Measurements from ENCODE around the gene SLC9A1. TPM values are rescaled to one million over a fixed set of nuclear protein-coding genes. Genes with fewer than 3 reads are reported as not detected.

SLC9A1 gene
- total and polyA plus RNA-seq, 10 donors: 6.0 to 40.4 (median 27.6) TPM

- H3K27ac ChIP-seq: peak overlapping the region in 7 of 8 donors; percentile 59 to 80 (median 72)
- WGBS, 5 donors: 89 to 95% (median 91%) methylated on average over 30 to 33 of the region's 33 CpGs
- peaks cover 0 to 67% (median 29%) of the 10 kb centered on the region in 6 donors for H3K36me3 ChIP-seq
Observed at GRCh38 chr1:27100335-27101053, 54.4 kb downstream of the SLC9A1 start.

GRCh38 chr1:27099587-27100334 is 55.2 kb downstream of the SLC9A1 start:
- no peaks in the 10 kb centered on the region for H3K9me3 ChIP-seq
- H3K4me3 ChIP-seq: no peak overlapping the region
- DNase-seq: peak; percentile 77
- peaks cover 0 to 59% (median 26%) of the 10 kb centered on the region in 6 donors for H3K36me3 ChIP-seq
- H3K4me1 ChIP-seq: peaks cover 17 to 53% (median 36%) of the 10 kb centered on the region in 6 donors
- no peak for TF ChIP-seq POLR2A (IDR thresholded peaks at IDR 0.05)
- peak in 2 of 3 donors; percentile 16 to 44 for TF ChIP-seq POLR2AphosphoS5 (IDR thresholded peaks at IDR 0.05)
- no peak for TF ChIP-seq CTCF (IDR thresholded peaks at IDR 0.05 in 8 of 11, conservative IDR thresholded peaks at IDR 0.05 in 3 of 11)
- WGBS, 5 donors: 33 to 52% (median 45%) methylated on average over 12 to 15 of the region's 15 CpGs
- intact Hi-C loops (cut with DNase I; ENCODE audit: low total_unique reads): loop anchor here (10.0 kb wide), 2 partner anchors 55 to 95 kb away; partner anchors contain the start of gene SLC9A1
- no peaks in the 10 kb centered on the region for H3K27me3 ChIP-seq (replicated peaks in 1 of 7)
- H3K27ac ChIP-seq: peak overlapping the region; percentile 27 to 80 (median 71)

More at GRCh38 chr1:27100335-27101053, 54.4 kb downstream of the SLC9A1 start:
- no peaks in the 10 kb centered on the region for H3K27me3 ChIP-seq (replicated peaks in 1 of 7)
- intact Hi-C loops (cut with DNase I; ENCODE audit: low total_unique reads): loop anchor here (10.0 kb wide), 2 partner anchors 54 to 94 kb away; partner anchors contain the start of gene SLC9A1
- no peak for DNase-seq
- TF ChIP-seq CTCF (IDR thresholded peaks at IDR 0.05 in 8 of 11, conservative IDR thresholded peaks at IDR 0.05 in 3 of 11): no peak
- TF ChIP-seq POLR2A (IDR thresholded peaks at IDR 0.05): no peak
- no peak for TF ChIP-seq POLR2AphosphoS5 (IDR thresholded peaks at IDR 0.05)
- no peak overlapping the region for H3K4me3 ChIP-seq
- H3K9me3 ChIP-seq: no peaks in the 10 kb centered on the region
- H3K4me1 ChIP-seq: peaks cover 17 to 53% (median 36%) of the 10 kb centered on the region in 6 donors

- no peak for TF ChIP-seq POLR2A (IDR thresholded peaks at IDR 0.05)
- TF ChIP-seq CTCF (IDR thresholded peaks at IDR 0.05 in 8 of 11, conservative IDR thresholded peaks at IDR 0.05 in 3 of 11): no peak
- TF ChIP-seq POLR2AphosphoS5 (IDR thresholded peaks at IDR 0.05): peak in 1 of 3 donors; percentile 34
- Histone ChIP-seq H3K36me3 (peaks cover 0 to 53% (median 24%) of the 10 kb centered on the region in 6 donors), H3K4me3 (no peak overlapping the region), H3K27me3 (replicated peaks in 1 of 7) (no peaks in the 10 kb centered on the region), H3K4me1 (peaks cover 17 to 53% (median 36%) of the 10 kb centered on the region in 6 donors), H3K9me3 (no peaks in the 10 kb centered on the region), H3K27ac (peak overlapping the region; percentile 27 to 80 (median 71))
- intact Hi-C loops (cut with DNase I; ENCODE audit: low total_unique reads): no loop called here
- DNase-seq: no peak
- WGBS, 5 donors: 23 to 38% (median 30%) methylated on average over 3 to 4 of the region's 4 CpGs
Observed at GRCh38 chr1:27099135-27099586, 55.8 kb downstream of the SLC9A1 start.

Measured in spleen (tissue), 11 donors.